DND-41 (cell line): ENCODE results near the gene CAD.

ENCODE experiments used
- ATAC-seq: fragments of 200-7000 bp; cut with Tn5 transposase; 3 replicates; pipeline ENCODE4 v1.9.1; 2021; ENCODE audit warnings: low read depth; ENCODE audit not compliant: insufficient read depth
- DNase-seq: peaks from one replicate; pipeline ENCODE4 v3.0.0-alpha.2; 2020
- H2AFZ ChIP-seq: 2 replicates; pipeline ENCODE4 v1.6.0; 2012; ENCODE audit warnings: low read depth, low read length
- H3K27ac ChIP-seq: 2 replicates; pipeline ENCODE4 v1.5.1; 2012; ENCODE audit warnings: low read length, inconsistent platforms
- H3K27me3 ChIP-seq: fragments of 200-600 bp; sonication (generic); 2 replicates; pipeline ENCODE4 v1.6.0; 2012; ENCODE audit warnings: low read length, mild to moderate bottlenecking, inconsistent platforms; ENCODE audit not compliant: insufficient read depth, poor library complexity
- H3K36me3 ChIP-seq: 2 replicates; pipeline ENCODE4 v1.5.1; 2012; ENCODE audit warnings: low read length, inconsistent platforms; ENCODE audit not compliant: insufficient read depth
- H3K4me1 ChIP-seq: 2 replicates; pipeline ENCODE4 v1.5.1; 2012; ENCODE audit warnings: mild to moderate bottlenecking, low read length; ENCODE audit not compliant: insufficient read depth
- H3K4me2 ChIP-seq: 2 replicates; pipeline ENCODE4 v1.6.0; 2012; ENCODE audit warnings: mild to moderate bottlenecking, moderate library complexity, low read length, inconsistent platforms; ENCODE audit not compliant: insufficient read depth
- H3K4me3 ChIP-seq, 2 experiments: fragments of 200-600 bp in 1 of 2; shearing (Covaris generic) in 1 of 2; 2 replicates each; pipeline ENCODE4 v1.5.1; 2012 to 2016; ENCODE audit warnings: inconsistent platforms in 2 of 2, low read length in 2 of 2, mild to moderate bottlenecking in 2 of 2, low read depth in 1 of 2, moderate library complexity in 1 of 2
- H3K79me2 ChIP-seq: 2 replicates; pipeline ENCODE4 v1.6.0; 2012; ENCODE audit warnings: low read length, inconsistent platforms; ENCODE audit not compliant: insufficient read depth
- H3K9ac ChIP-seq: 2 replicates; pipeline ENCODE4 v1.6.0; 2012; ENCODE audit warnings: low read depth, mild to moderate bottlenecking, inconsistent platforms, low read length, moderate library complexity
- H3K9me3 ChIP-seq: 2 replicates; pipeline ENCODE4 v1.5.1; 2012; ENCODE audit warnings: low read length, moderate library complexity, mild to moderate bottlenecking, inconsistent platforms; ENCODE audit not compliant: insufficient read depth, severe bottlenecking
- H4K20me1 ChIP-seq: 2 replicates; pipeline ENCODE4 v1.6.0; 2012; ENCODE audit warnings: low read length; ENCODE audit not compliant: insufficient read depth
- CTCF ChIP-seq: IDR thresholded peaks from 2 replicates; pipeline ENCODE4 v1.5.1; 2012; ENCODE audit warnings: borderline replicate concordance, low read length, moderate library complexity, mild to moderate bottlenecking; ENCODE audit not compliant: poor library complexity, severe bottlenecking; ENCODE audit errors: extremely low read depth
- EZH2 ChIP-seq: IDR thresholded peaks from 3 replicates; pipeline ENCODE4 v1.6.1; 2012; ENCODE audit warnings: borderline replicate concordance, low read depth, mild to moderate bottlenecking, moderate library complexity, low read length, inconsistent platforms; ENCODE audit not compliant: severe bottlenecking

The CAD gene

DNA sequence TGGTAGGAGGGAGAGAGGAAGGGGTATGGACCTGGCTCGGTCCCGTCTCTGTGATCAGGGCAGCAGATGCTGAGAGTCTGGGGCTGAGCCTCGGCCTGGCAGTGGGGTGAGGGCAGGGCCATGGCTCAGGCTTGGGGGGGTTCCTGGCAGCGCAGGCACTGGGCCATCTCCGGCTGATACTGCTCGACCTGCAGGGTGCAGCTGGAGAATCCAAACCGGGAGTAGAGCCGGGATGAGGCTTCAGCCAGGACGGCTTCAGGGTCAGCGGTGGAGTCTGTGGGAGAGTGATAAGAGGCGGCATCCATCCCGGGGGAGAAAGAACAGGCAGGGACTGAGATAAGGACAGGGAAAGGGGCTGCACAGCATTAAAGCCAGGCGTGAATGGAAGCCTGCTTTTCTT lies 38.0 kb downstream of the CAD start:
- DNase-seq: no peak
- TF ChIP-seq CTCF (no peak), EZH2 (no peak)
- Histone ChIP-seq H2AFZ (no peak overlapping the region), H3K9ac (no peak overlapping the region), H3K4me3 (no peak overlapping the region), H3K9me3 (no peaks in the 10 kb centered on the region), H3K4me2 (no peak overlapping the region), H4K20me1 (no peaks in the 10 kb centered on the region), H3K27ac (no peak overlapping the region), H3K36me3 (no peaks in the 10 kb centered on the region), H3K4me1 (no peaks in the 10 kb centered on the region), H3K79me2 (no peaks in the 10 kb centered on the region), H3K27me3 (peaks cover 9% of the 10 kb centered on the region)
- no peak for ATAC-seq

GRCh38 chr2:27255660-27256059 lies 38.5 kb downstream of the CAD start:
- ATAC-seq (no peak), DNase-seq (no peak)
- no peaks in the 10 kb centered on the region for H3K36me3 ChIP-seq
- no peak overlapping the region for H2AFZ ChIP-seq
- H3K79me2 ChIP-seq: no peaks in the 10 kb centered on the region
- TF ChIP-seq EZH2 (no peak), CTCF (no peak)
- peaks cover 10% of the 10 kb centered on the region for H3K27me3 ChIP-seq
- H3K9me3 ChIP-seq: no peaks in the 10 kb centered on the region
- H3K4me3 ChIP-seq: no peak overlapping the region
- no peaks in the 10 kb centered on the region for H4K20me1 ChIP-seq
- no peak overlapping the region for H3K4me2 ChIP-seq
- no peak overlapping the region for H3K27ac ChIP-seq
- no peak overlapping the region for H3K9ac ChIP-seq
- H3K4me1 ChIP-seq: no peaks in the 10 kb centered on the region

- Histone ChIP-seq H4K20me1 (no peaks in the 10 kb centered on the region), H2AFZ (no peak overlapping the region), H3K36me3 (no peaks in the 10 kb centered on the region), H3K9me3 (no peaks in the 10 kb centered on the region), H3K9ac (no peak overlapping the region), H3K4me1 (no peaks in the 10 kb centered on the region), H3K4me3 (no peak overlapping the region), H3K4me2 (no peak overlapping the region), H3K27me3 (peaks cover 15% of the 10 kb centered on the region), H3K27ac (no peak overlapping the region), H3K79me2 (no peaks in the 10 kb centered on the region)
- TF ChIP-seq EZH2: no peak
- DNase-seq: no peak
- ATAC-seq: no peak
These were observed 39.8 kb downstream of the CAD start for GRCh38 chr2:27256855-27257454.

GRCh38 chr2:27258051-27258450 lies 40.9 kb downstream of the CAD start:
- Histone ChIP-seq H3K79me2 (no peaks in the 10 kb centered on the region), H3K4me3 (no peak overlapping the region), H2AFZ (no peak overlapping the region), H3K9ac (no peak overlapping the region), H4K20me1 (no peaks in the 10 kb centered on the region), H3K4me1 (no peaks in the 10 kb centered on the region), H3K4me2 (no peak overlapping the region), H3K9me3 (no peaks in the 10 kb centered on the region), H3K36me3 (no peaks in the 10 kb centered on the region), H3K27me3 (peaks cover 15% of the 10 kb centered on the region), H3K27ac (no peak overlapping the region)
- TF ChIP-seq EZH2: no peak
- no peak for TF ChIP-seq CTCF
- ATAC-seq (no peak), DNase-seq (no peak)
